H1 (cell line): ENCODE results near the gene EPS8L1. TPM values are rescaled to one million over a fixed set of nuclear protein-coding genes. Genes with fewer than 3 reads are reported as not detected.

Source experiments
- CHD7 ChIP-seq: fragments of 300-600 bp; sonication (generic); IDR thresholded peaks from 2 replicates; pipeline ENCODE4 v1.7.1; 2012; ENCODE audit warnings: low read length, moderate library complexity, mild to moderate bottlenecking, inconsistent platforms; ENCODE audit not compliant: insufficient replicate concordance
- HDAC2 ChIP-seq, 2 experiments: fragments of 300-600 bp in 1 of 2; sonication (generic) in 1 of 2; IDR thresholded peaks; 2 replicates each; pipeline ENCODE4 v1.6.1; 2011 to 2012; ENCODE audit warnings: low read depth in 2 of 2, low read length in 2 of 2, mild to moderate bottlenecking in 2 of 2, moderate library complexity in 2 of 2, borderline replicate concordance in 1 of 2, inconsistent platforms in 1 of 2
- KDM1A ChIP-seq: fragments of 200-600, 300-600 bp; sonication (generic); IDR thresholded peaks from 2 replicates; pipeline ENCODE4 v1.7.1; 2016; ENCODE audit warnings: mild to moderate bottlenecking, low read length, borderline replicate concordance
- RFX5 ChIP-seq: IDR thresholded peaks from 2 replicates; pipeline ENCODE4 v1.6.1; 2011; ENCODE audit warnings: low read depth, low read length, improper control_type of control experiment, borderline replicate concordance
- SIRT6 ChIP-seq: IDR thresholded peaks from one replicate; pipeline ENCODE4 v1.7.1; 2012; ENCODE audit warnings: low read length, inconsistent platforms
- SIX5 ChIP-seq: IDR thresholded peaks from 2 replicates; pipeline ENCODE4 v1.6.1; 2011; ENCODE audit warnings: mild to moderate bottlenecking, low read depth, low read length
- SP1 ChIP-seq: IDR thresholded peaks from 2 replicates; pipeline ENCODE4 v1.6.1; 2011; ENCODE audit warnings: low read depth, low read length
- SRF ChIP-seq: IDR thresholded peaks from 2 replicates; pipeline ENCODE4 v1.6.1; 2011; ENCODE audit warnings: mild to moderate bottlenecking, low read depth, low read length, moderate library complexity
- TBP ChIP-seq: IDR thresholded peaks from 2 replicates; pipeline ENCODE4 v1.6.1; 2011; ENCODE audit warnings: low read depth, low read length, improper control_type of control experiment
- YY1 ChIP-seq: IDR thresholded peaks from 2 replicates; pipeline ENCODE4 v1.6.1; 2011; ENCODE audit warnings: low read depth, mild to moderate bottlenecking, low read length
- polyA plus RNA-seq, 7 experiments: library from polyadenylated mRNA; depleted of rRNA in 3 of 7; stranded (reverse) in 5 of 7; unstranded in 2 of 7; fragments of >200 nt in 5 of 7; fragments of 200-250 nt in 2 of 7; gene quantifications; 1 replicate in 5 of 7; 2 replicates in 1 of 7; 4 replicates in 1 of 7; pipeline versions ENCODE4 v1.2.1 to v1.2.3, GENCODE V29; 2011 to 2013; ENCODE audit warnings: missing spikeins in 2 of 7, mixed read lengths in 2 of 7
- total RNA-seq: library from RNA; stranded (reverse); fragmentation: NEBNext Ultra II Directional; extraction: Animal tissue kit (Norgen Biotek cat#: 25700); gene quantifications from 2 replicates; pipeline ENCODE4 v1.2.1, GENCODE V29; 2021

EPS8L1 gene
- total and polyA plus RNA-seq, 2 of the 8 experiments (the other 6 are each of a cell fraction or from before 2014, with no cell fraction given) = 19.8 to 30.2 TPM

DNA sequence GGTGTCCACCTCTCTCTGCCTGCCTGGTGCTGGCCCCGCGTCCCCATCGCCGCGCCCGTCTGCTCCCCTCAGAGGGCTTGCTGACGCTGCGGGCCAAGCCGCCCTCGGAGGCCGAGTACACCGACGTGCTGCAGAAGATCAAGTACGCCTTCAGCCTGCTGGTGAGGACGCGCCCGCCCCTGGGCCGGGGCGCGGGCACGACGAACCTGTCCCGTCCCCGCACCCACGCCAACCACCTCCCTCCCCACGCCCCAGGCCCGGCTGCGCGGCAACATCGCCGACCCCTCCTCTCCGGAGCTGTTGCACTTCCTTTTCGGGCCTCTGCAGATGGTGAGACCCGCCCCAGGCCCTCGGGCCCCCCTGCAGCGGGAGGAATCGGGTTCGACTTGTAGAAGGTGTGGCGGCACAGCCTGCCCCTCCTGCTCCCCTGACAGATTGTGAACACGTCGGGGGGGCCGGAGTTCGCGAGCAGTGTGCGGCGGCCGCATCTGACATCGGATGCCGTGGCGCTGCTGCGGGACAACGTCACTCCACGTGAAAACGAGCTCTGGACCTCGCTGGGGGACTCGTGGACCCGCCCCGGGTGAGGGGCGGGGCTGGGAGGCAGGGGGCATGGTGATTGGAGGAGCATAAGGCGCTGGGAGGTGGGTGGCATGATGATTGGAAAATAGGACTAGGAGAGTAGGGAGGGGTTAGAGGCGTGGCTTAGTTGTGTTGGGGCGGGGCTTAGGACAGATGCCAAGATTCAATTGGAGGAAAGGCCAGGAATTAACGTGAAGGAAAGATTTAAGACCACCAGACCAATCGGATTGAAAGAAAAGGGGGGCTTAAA lies 6.6 kb downstream of the EPS8L1 start (continued):
- TF ChIP-seq CHD7 = no peak
- TF ChIP-seq TBP = peak; percentile 12; the same call in 1 of the 2 replicates
- no peak for TF ChIP-seq HDAC2 (IDR thresholded peaks at IDR 0.05; ENCODE audit: borderline replicate concordance in 1 of 2, low read depth in 2 of 2, low read length in 2 of 2)
- TF ChIP-seq YY1 = no peak
- no peak for TF ChIP-seq SRF
- TF ChIP-seq RFX5 = no peak
- no peak for TF ChIP-seq SIX5
- no peak for TF ChIP-seq SIRT6
- TF ChIP-seq SP1 = peak; percentile 72; the same call in 1 of the 2 replicates
- no peak for TF ChIP-seq KDM1A
